GM18507 (cell line): ENCODE measurements around the gene SLC24A4.

Experiments used
- DNase-seq: peaks from one replicate; pipeline ENCODE4 v3.0.0; 2011; ENCODE audit warnings: low read depth; ENCODE audit not compliant: insufficient read length; ENCODE audit errors: extremely low spot score
- FAIRE-seq: peaks from 2 replicates; lab custom pipeline; 2011; peaks lifted over from hg19 to GRCh38; lab: Jason Lieb, UNC

SLC24A4 gene

DNA sequence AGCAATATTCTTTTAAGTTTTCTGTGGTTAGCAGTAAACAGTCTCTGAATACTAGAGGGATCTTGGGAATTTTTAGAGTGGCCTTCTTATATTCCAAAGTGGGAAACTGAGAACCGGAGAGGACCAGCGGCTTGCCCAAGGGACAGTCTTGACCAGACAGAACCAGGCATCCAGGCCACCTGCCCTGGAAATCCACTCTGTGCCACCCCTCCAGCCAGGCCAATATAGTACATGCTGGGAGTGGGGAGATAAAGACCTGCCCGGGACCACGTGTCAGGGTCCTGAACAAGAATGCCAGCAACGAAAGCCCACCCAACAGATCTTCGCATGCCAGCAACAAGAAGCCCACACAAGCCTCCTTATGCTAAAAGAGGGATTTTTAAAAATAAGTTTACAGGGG is 141.2 kb downstream of the SLC24A4 start:
- no peak for DNase-seq
- FAIRE-seq = no peak

DNA sequence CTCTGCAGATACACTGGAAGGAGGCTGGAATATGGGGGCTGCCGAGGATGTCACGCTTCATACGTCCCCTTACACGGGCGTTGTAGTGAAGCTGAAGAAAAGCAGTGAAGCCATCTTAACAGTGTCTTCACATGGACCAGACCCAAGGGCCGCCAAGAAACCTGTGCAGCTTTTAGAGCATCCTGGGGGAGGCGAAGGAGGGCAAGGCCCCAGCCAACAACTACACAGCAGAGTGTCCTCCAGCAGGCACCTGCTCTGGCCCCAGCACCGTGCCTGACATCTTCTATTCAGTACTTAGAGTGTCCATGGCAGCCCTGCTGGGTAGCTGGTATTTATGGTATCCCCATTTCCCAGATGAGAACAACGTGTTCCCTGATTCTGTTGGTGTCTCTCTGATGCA is 141.8 kb downstream of the SLC24A4 start:
- FAIRE-seq = no peak
- no peak for DNase-seq

DNA sequence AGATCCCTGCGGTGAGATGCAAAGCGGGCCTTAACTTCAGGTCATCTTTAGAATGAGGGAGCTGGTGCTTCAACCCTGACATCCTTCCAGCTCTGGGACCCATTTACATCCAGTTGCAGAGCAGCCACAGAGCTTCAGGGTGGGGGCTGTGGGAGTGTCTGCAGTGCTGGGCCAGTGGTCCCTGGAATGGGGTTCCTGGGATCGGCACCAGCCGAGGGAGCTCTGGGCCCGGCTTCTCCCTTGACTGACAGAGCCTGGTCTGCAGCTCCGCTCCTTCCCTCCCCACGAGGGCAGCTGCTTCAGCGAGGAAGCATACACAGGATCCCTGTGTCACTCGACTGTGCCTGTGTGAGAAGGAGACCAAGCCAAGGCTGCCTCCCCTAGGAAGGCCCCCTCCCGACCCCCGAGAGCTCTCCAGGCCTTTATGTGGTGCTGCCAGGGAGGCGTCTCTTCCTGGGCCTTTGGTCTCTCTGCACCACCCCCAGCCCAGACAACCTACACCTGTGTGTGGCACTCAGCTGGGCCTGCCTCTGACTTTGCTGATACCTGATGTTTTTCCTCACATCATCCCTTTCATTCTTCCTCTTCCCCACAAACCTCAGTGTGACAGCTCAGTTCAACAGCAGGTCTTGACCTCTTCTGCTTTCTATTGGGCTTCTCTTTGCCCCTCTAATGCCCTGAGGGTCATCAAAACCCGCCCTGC is 142.5 kb downstream of the SLC24A4 start:
- FAIRE-seq = no peak

DNA sequence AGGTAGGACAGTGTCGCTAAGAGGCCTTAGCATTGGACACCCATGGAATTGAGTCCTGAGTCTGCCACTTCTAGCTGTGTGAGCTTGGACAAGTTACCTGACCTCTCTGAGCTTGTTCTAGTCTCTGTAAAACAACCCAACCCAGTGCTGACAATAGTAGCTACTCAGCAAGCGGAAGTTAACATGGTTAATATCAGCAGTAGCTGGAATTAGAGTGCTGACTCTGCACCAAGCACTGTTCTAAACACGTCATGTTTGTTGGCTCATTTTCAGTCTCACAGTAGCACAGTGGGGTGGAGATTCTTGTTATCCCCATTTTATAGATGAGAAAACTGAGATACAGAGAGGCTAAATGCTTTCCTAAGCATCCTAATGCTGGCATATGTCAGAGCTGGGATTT is 143.1 kb downstream of the SLC24A4 start:
- no peak for DNase-seq
- no peak for FAIRE-seq

More for the DNA sequence above, 142.5 kb downstream of the SLC24A4 start:
- DNase-seq = no peak

DNA sequence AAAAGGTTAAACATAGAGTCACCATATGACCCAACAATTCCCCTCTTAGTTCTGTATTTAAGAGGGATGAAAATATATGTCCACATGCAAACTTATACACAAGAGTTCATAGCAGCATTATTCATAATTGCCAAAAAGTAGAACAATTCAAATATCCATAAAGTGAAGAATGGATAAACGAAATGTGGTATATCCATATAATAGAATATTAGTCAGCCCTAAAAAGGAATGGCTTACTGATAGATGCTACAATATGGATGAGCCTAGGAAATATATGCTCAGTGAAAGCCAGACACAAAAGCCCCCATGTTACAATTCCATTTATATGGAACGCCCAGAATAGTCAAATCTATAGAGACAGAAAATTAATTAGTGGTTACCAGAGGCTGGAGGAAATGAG is 146.6 kb downstream of the SLC24A4 start:
- no peak for DNase-seq
- FAIRE-seq = no peak

DNA sequence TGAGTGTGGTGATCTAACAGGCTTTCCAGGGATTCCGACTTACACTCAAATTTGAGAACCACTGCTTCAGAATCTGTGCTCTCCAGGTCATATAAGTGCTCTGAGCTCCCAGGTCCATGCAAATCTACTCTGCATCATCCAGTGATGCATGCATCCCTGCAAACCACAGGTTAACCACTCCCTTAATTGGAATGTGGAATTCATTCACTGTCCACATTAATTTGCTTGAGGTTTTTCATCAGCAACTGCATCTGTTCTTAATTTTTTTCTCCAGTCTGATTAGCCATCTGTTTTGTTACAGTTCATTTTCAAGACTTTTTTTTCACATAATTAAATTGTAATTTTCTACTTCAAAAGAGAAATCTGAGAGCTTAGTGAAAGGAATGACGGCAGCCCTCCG is 147.2 kb downstream of the SLC24A4 start:
- DNase-seq (no peak), FAIRE-seq (no peak)

DNA sequence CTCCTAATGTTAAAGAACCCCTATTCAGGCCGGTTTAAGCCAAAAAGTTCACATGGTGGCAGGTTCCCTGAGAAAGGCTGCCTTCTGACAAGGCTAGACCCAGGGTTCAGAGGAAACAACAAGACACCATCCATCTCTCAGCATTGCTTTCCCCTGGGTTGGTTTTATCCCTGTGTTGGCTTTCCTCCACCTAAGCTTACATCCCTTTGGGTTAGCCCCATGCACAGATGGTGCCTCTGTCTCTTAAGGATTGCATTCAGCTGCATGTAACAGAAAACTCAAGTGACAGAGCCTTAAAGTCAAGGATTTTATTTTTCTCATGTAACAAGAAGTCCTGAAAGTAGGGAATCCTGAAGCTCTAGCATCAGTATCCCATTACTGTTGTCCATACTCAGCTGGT is 147.8 kb downstream of the SLC24A4 start:
- no peak for DNase-seq
- FAIRE-seq = no peak

DNA sequence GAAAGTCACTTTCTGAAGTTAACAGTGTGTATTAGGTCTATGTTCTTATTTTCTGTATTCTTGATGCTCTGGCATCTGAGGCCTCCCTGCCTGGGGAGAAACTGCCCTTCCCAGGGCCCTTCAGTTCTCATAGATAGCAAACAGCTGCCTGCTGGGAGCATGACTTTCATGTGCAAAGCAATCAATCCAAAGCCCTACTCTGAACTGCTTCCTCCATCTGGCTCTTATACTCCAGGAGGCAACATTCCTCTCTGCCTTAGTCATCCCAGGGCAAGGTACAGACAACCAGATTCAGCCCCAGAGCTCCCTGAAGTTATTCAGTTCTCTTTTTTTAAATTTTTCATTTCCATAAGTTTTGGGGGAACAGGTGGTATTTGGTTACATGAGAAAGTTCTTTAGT is 149.0 kb downstream of the SLC24A4 start:
- FAIRE-seq = no peak
- DNase-seq = no peak

DNA sequence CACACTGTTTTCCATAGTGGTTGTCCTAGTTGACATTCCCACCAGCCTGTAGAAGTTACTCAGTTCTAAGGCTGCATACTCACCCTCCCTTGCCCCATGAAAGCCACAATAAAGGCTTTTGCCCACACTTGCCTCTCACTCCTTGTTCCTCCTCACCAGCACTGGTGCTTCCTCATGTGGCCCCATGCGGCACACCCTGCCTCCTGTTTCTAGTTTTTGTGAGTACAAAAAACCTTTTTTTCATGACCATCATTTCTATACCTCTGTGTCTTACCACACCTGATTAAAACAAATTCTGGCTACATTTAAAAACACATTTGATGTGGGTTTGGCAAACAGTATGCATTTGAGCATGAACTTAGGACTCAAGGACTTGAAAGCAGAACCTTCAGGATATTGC is 149.9 kb downstream of the SLC24A4 start:
- FAIRE-seq (no peak), DNase-seq (no peak)

DNA sequence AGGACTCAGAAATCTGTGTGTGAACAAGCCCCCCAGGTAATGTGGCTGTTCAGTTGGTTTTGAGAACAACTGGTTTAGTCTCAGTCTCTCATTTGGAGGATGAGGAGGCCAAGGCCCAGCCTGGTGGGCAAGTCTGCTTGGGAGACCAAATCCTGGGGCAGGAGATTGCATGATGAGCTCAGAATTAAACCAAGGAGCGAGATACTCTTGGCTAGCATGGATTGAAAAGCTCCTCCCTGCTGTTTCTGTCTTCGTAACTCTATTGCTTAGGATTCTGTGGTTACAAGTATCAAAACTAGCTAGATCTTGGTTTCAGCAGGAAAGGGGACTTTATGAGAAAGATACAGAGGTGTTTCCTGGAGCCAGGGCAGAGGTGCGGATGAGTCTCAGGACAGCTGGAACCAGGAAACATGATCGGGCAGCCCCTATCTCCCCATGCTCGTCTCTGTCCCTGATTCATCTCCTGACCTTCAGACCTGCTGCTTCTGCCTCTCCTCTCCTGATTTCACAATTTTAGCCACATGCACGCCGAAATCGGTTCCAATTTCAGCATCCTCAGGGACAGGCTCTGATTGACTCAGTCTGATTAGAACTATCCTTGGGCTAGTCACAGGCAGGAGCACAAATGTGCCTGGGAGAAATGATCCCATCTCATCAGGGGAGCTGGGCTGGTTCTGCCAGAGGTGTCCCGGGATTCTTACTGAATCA is 150.4 kb downstream of the SLC24A4 start:
- FAIRE-seq (no peak), DNase-seq (no peak)

DNA sequence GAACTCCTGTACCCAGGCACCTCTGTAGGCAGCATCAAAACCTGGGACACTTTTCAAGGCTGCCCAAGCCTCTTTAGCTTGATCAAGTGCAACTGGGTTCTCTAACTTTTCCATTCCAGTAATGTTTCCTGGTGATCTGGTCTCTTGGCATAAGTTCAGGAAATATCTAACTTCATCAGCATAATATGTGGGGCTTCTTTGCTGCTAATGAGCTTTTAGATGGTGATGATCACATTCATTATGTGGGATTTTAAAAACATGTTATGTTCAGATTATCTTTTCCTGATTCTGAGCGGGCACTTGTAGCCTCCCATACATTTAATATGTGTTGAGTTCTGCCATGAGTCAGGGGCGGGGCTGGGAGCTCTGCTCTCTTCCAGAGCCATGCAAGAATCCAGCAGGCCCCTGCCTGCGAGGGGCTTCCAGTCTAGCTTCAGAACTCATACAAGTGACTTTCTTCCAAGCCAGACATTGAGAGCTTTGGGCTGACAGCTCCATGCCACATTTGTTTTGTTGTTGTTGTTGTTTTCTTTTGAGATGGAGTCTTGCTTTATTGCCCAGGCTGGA is 151.1 kb downstream of the SLC24A4 start:
- DNase-seq = no peak

DNA sequence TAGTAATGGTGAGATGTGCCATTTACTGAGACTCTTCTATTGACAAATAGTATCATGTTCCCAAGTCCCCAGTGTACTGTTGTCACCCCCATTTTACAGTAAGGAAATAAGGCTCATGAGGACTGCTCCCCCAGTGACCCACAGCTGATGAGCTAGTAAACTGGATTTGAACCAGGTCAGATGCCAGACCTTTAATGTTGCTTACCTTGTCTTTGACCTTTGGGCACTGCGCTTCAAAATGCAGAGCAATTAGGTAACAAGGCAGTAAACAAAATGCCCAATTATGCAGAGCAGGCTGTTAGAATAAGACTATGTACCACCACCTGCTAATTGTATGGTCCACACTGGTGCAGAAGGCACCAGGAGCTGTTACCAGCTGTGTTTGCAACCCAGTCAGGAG is 152.1 kb downstream of the SLC24A4 start:
- FAIRE-seq (no peak), DNase-seq (no peak)

More for the DNA sequence above, 151.1 kb downstream of the SLC24A4 start:
- FAIRE-seq = no peak

DNA sequence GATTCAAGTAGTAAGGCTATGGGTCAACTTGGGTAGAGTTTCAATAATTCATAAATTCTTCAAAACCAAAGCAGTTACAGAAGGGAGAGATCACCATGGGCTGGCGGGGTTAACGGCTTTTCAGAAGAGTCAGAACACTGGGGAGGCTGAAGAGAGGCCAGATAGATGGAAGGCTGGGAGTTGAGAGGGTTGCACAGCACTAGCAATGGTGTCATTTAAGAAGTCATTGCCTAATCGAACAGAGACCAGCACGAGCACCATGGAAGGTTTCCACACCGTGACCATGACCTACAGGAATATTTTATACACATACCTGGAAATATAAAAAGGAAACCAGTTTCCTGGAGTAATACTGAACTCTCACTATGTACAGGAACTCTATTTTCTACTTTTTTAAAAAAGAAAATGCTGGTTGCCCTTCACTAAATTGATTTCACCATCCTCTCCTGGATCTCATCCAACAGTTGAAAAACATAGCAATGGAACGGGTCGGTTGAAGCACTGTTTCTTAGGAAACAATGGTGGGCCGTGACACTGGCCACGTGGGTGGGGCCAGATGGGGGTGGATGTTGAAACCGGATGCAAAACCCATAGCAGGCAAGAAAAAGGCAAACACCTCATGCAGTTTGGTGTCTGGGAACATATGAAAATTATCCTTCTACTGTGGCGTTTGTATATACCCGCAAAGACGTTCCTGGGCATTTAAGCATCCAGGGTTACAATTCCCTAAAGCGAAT is 152.7 kb downstream of the SLC24A4 start:
- FAIRE-seq = no peak
- DNase-seq = no peak

DNA sequence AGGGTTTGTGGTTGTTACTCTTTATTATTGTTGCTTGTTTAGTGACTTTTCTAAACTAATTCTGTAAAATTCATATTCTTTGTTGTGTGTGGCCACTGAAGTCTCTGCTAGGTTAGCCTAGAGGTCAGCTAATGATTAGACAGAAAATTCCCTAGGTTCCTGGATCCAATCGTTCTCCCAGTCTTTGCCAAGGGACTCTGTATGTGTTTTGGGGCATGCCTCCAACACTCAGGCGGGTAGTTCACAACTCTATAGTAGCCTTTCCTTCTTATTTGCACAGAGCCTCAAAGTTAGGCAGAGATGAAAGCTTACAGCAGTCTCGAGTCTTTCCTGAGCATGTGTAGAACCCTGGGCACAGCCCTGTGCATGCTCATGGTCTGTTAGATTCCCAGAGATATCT is 157.9 kb downstream of the SLC24A4 start:
- FAIRE-seq (no peak), DNase-seq (no peak)

DNA sequence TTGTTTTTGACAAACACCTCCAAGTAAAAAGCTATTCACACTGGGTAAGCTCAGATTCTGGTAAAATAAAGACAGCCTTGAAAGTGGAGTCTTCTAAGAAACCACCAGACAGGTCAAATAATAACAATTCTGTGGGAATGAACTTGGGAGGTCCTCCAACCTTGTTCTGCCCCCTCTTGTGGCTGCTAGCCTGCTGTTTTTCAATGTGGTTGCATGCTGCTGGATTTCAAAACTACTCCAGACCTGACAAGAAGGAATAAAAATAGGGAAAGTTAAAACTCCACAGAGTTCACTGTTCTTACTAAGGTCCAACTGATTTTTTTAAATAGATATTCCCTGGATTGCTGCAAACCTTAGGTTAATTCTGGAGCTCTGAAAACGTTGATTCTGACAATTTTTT is 158.4 kb downstream of the SLC24A4 start:
- FAIRE-seq (no peak), DNase-seq (no peak)

DNA sequence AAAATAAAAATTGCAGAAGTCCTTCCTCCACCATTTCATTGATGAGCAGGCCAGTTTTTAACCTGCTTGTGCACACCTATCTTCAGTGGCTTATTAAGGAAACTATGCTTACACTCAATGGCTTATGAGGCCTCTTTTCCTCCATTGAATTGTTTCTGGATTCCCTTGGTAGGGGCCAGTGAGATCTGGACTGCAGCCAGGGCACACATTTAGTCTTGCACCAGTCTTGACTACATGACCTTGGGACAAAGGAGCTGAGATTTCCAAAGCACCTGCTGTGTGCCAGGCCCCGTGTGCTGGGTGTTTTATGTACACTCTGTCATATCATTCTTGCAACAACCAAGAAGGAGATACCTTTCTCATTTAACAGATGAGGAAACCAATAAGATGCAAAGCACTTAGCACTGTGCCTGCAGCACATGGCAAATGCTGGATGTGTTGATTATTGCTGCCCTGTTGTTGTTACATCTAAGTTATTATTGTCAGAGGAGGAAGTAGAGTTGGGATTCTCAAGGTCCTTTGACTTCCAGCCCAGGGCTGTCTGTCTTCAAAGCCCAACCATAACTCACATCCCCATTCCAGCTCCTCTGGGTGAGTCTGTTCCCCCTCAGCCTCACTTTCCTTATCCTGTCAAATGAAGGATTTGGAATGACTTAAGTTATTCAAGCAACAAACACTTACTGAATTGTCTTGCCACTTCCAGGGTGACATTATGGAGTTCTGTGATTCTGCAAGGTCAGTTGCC is 159.0 kb downstream of the SLC24A4 start:
- no peak for FAIRE-seq
- DNase-seq = no peak

DNA sequence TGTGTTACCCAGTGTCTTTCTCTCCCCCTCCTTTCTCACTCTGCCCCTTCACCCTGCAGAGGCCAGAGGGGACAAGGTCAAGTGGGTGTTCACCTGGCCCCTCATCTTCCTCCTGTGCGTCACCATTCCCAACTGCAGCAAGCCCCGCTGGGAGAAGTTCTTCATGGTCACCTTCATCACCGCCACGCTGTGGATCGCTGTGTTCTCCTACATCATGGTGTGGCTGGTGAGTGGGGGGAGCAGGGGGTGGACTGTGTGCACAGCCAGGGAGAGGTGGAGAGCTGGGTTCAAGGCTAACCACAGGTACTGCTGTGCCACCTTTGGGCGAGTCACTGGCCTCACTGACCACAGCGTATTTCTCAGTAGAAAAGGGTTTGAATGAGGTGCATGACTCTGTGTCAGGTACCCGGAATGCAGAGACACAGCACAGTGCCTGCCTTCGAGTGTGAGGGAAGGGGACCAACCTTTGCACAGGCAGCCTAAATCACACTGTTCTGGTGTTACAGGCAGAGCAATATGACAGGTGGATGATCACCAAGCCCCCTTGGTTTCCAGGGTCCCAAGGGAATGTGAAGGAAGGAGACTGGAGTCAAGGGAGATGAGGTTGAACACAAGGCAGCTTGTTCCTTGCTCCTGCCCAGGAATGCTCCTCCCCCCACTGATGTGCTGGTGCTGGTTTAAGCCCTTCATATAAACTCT is 159.8 kb downstream of the SLC24A4 start:
- FAIRE-seq (no peak), DNase-seq (no peak)

DNA sequence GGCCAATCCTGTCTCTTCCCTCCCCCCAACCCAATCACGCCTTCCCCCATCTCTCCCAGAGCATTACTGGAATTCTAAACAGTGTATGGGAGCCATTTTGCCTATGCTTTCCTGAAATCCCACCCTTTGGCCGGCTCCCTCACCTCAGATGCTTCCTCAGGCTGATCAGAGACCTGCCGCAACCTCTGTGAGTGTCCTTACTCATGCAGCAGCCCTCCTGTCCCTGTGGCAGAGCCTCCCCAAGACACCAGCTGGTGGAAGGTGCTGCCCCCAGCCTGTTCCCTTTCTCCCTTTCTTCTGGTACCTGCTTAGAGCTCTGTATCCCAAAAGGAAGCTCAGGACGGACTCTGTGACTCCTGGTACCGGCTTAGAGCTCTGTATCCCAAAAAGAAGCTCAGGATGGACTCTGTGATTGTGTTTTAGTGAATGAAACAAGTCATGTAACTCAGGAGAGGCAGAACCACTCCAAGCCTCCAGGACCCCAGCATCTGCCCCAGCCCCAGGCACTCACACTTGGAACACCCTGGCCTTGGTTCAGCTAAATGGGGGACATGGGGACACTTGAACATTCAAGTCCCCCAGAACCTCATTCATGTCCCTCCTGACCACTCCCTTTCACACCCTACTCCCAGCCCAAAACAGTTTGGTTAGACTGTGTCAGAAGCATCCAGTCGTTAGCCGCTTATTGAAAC is 161.3 kb downstream of the SLC24A4 start:
- no peak for DNase-seq
- FAIRE-seq = no peak

DNA sequence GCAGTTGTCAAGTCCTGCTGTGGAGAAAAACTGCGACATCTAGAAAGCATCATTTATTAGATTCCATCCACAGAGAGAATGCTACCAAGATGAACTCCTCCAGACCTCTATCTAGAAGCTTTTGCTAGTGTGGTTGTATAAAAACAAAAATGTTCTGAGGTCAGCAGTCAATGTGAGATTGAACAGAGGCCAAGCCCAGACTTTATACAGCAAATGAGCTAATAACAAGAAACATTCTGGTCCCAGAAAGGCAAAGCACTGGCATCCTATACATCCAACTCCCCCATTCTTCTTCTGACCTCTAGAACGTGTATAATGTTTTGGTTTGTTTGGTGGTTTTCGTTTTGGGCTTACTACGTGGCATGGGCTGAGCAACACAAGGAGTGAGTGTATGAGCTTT is 163.9 kb downstream of the SLC24A4 start:
- FAIRE-seq (no peak), DNase-seq (no peak)
